Activated T-helper 17 cell treated with anti-CD3 and anti-CD28 coated beads, Interleukin-2, amount 50 U/mL, for 72 hours (primary cell): ENCODE measurements around the gene ANXA4. TPM values are rescaled to one million over a fixed set of nuclear protein-coding genes. Genes with fewer than 3 reads are reported as not detected.
"Not testable (repeated sequence)": the region's sequence is repeated elsewhere in the genome, so short reads cannot be mapped to it uniquely, and the experiment has no call there.

ENCODE experiments used
- ATAC-seq: fragments of 150-1000 bp; cut with Tn5 transposase; replicated peaks from 2 replicates; pipeline ENCODE4 v1.10.0; 2021; ENCODE audit warnings: mild to moderate bottlenecking, moderate library complexity
- H3K27ac Mint-ChIP-seq: one replicate; pipeline ENCODE4 v1.8.0; 2022; ENCODE audit warnings: mixed read lengths
- H3K27me3 Mint-ChIP-seq: one replicate; pipeline ENCODE4 v1.8.0; 2022; ENCODE audit warnings: mixed read lengths
- H3K36me3 Mint-ChIP-seq: one replicate; pipeline ENCODE4 v1.8.0; 2022; ENCODE audit warnings: low read depth, mild to moderate bottlenecking, mixed read lengths
- H3K4me1 Mint-ChIP-seq: one replicate; pipeline ENCODE4 v1.8.0; 2022; ENCODE audit warnings: mixed read lengths
- H3K4me3 Mint-ChIP-seq: one replicate; pipeline ENCODE4 v1.8.0; 2022; ENCODE audit warnings: mild to moderate bottlenecking, mixed read lengths
- H3K9me3 Mint-ChIP-seq: one replicate; pipeline ENCODE4 v1.8.0; 2022; ENCODE audit warnings: mixed read lengths
- total RNA-seq, 2 donors: library from RNA; stranded (reverse); gene quantifications; one replicate each; pipeline ENCODE4 v1.2.3, GENCODE V29; 2022

Gene ANXA4
- total RNA-seq, 2 donors from 2014 or later: 31.5 to 33.0 TPM

DNA sequence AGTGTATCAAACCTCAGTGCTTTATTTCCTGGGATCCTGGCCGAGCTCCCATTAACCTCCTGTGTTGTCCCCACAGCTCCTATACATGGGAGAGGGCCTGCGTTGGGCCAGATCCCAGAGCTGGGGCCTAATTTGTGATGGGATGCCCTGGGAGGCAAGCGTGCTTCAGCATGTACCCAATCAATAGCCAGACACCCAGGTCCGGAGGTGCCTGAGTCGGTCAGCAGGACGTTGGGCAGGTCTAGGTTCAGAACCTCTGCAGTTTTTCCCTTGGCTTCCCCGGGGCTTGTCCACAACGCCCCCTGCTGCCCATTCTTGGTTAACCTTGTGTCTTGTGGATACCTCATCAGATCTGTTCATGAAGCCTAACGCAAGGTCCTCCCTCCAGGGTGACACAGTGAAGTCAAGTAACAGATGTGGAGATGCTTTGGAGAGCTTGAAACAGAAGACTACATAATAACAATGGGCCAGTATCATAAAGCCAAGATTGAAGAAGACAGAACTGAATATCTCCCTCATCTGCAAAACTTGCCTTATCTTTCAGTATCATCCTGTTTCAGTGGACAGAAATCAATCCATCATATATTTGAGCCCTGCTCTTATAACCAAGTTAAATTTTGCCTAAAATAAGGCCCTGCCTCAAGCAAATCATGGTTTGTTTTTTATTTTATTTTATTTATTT, 27.3 kb upstream of the ANXA4 start:
- H3K27me3 Mint-ChIP-seq, H3K9me3 Mint-ChIP-seq, H3K36me3 Mint-ChIP-seq: not testable (repeated sequence)
- ATAC-seq: peak; percentile 96
- peak overlapping the region; percentile 6 for H3K27ac Mint-ChIP-seq
- peak overlapping the region; percentile 53 for H3K4me3 Mint-ChIP-seq
- peaks cover 14% of the 10 kb centered on the region for H3K4me1 Mint-ChIP-seq

DNA sequence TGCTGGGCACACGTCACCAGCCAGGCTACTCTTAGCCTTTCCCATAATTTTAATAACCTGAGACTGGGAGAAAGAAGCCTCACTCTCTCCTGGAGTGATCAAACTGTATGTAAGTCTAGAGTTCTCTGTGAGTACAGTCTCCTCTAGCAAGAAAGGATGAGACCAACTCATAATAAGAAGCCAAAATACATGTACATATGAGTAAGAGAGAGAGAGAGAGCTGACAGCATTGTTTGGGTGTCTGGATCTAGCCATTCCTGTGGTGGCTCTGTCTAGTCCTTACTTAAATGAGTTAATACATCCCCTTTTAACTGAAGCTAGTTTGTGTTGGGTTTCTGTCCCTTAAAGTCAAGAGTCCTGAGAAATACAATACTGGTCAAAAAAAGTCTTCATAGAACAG, 26.0 kb upstream of the ANXA4 start:
- Mint-ChIP-seq H3K27me3 (no peaks in the 10 kb centered on the region), H3K4me3 (no peak overlapping the region), H3K4me1 (peaks cover 14% of the 10 kb centered on the region), H3K9me3 (no peaks in the 10 kb centered on the region), H3K27ac (peak overlapping the region; percentile 25), H3K36me3 (no peaks in the 10 kb centered on the region)
- ATAC-seq: peak; percentile 70

DNA sequence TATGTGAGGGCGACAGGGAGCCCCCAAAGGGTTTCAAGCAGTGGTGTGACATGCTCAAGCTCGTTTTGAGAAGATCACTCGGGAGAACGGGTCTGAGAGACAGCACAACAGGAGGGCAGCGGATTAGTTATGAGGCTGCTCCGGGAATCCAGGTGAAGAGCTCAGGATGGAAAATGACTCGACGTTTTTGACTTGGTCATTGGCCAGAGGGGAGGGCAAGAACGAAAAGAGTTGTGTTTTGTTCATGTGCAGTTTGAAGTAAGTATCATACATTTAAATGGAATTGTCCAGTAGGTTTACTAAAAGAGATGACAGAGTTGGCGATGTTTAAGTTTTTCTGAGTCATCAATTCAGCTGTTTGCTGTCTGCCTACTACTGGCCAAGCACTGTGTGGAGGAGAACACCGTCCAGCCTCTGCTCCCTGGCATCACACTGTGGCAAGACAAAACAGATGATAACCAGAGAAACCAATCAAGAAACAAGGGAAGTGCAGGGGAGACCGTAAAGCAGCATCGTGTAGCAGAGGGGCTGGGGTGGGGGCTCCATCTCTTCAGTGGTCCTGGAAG, 25.3 kb upstream of the ANXA4 start:
- Mint-ChIP-seq H3K9me3 (no peaks in the 10 kb centered on the region), H3K27me3 (no peaks in the 10 kb centered on the region), H3K4me1 (peaks cover 14% of the 10 kb centered on the region), H3K36me3 (no peaks in the 10 kb centered on the region), H3K27ac (peak overlapping the region; percentile 25), H3K4me3 (no peak overlapping the region)
- ATAC-seq: no peak

GRCh38 chr2:69717186-69717585, 24.7 kb upstream of the ANXA4 start:
- H3K4me1 Mint-ChIP-seq: peaks cover 14% of the 10 kb centered on the region
- H3K9me3 Mint-ChIP-seq: no peaks in the 10 kb centered on the region

GRCh38 chr2:69717861-69718273, 24.1 kb upstream of the ANXA4 start:
- Mint-ChIP-seq H3K4me1 (peaks cover 14% of the 10 kb centered on the region), H3K9me3 (no peaks in the 10 kb centered on the region), H3K27ac (no peak overlapping the region), H3K27me3 (no peaks in the 10 kb centered on the region), H3K4me3 (no peak overlapping the region), H3K36me3 (no peaks in the 10 kb centered on the region)
- ATAC-seq: no peak

More at GRCh38 chr2:69717186-69717585, 24.7 kb upstream of the ANXA4 start:
- no peak for ATAC-seq
- H3K27ac Mint-ChIP-seq: no peak overlapping the region
- no peaks in the 10 kb centered on the region for H3K27me3 Mint-ChIP-seq
- no peak overlapping the region for H3K4me3 Mint-ChIP-seq
- no peaks in the 10 kb centered on the region for H3K36me3 Mint-ChIP-seq

DNA sequence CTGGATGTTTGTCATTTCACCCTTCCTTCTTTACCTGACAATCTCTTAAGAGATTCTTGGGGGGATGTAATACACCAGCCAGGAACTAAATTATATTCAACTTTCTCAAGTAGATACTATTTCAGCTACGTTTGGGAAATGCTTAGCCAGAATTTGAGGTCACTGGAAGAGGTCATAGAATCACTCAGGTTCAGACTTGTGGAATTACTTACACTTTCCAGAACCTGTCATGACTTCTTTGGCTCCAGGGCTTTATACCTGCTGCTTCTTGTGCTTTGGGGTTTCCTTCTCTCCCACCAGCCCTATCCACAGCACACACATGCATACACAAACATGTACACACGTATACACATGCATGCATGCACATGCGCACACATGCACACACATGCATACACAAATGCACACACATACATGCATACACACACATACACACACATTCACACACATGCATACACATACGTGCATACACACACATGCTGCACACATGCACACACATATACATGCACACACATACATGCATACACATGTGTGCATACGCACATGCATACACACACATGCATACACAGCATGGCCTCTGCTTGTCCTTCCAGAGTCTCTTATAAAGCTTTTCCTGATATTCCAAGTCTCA, 23.5 kb upstream of the ANXA4 start:
- Mint-ChIP-seq H3K4me3 (no peak overlapping the region), H3K4me1 (peaks cover 14% of the 10 kb centered on the region), H3K27me3 (no peaks in the 10 kb centered on the region), H3K9me3 (no peaks in the 10 kb centered on the region), H3K27ac (no peak overlapping the region), H3K36me3 (no peaks in the 10 kb centered on the region)
- ATAC-seq: no peak

- Mint-ChIP-seq H3K4me3 (no peak overlapping the region), H3K27me3 (no peaks in the 10 kb centered on the region), H3K27ac (no peak overlapping the region), H3K36me3 (no peaks in the 10 kb centered on the region), H3K4me1 (peaks cover 8% of the 10 kb centered on the region), H3K9me3 (no peaks in the 10 kb centered on the region)
- ATAC-seq: no peak
Measured at GRCh38 chr2:69720404-69720803, 21.5 kb upstream of the ANXA4 start.

- Mint-ChIP-seq H3K36me3 (no peaks in the 10 kb centered on the region), H3K27ac (no peak overlapping the region), H3K9me3 (no peaks in the 10 kb centered on the region), H3K4me1 (peaks cover 5% of the 10 kb centered on the region), H3K27me3 (no peaks in the 10 kb centered on the region), H3K4me3 (no peak overlapping the region)
- no peak for ATAC-seq
Measured at GRCh38 chr2:69721022-69721421, 20.9 kb upstream of the ANXA4 start.

DNA sequence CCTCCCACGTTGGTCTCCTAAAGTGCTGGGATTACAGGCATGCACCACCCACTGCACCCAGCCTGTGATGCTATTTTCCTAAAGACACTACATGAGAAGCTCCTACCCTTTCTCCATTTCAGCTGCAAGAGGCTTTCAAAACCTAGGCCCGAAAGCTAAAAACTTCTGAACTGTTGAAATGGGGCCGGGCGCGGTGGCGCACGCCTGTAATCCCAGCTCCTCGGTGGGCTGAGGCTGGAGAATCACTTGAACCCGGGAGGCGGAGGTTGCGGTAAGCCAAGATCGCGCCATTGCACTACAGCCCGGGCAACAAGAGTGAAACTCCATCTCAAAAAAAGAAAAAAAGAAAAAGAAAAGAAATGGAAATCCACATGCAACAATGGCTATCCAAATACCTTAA, 18.1 kb upstream of the ANXA4 start:
- Mint-ChIP-seq H3K4me3 (no peak overlapping the region), H3K4me1 (no peaks in the 10 kb centered on the region), H3K27me3 (no peaks in the 10 kb centered on the region), H3K27ac (no peak overlapping the region), H3K9me3 (no peaks in the 10 kb centered on the region), H3K36me3 (no peaks in the 10 kb centered on the region)
- ATAC-seq: no peak

DNA sequence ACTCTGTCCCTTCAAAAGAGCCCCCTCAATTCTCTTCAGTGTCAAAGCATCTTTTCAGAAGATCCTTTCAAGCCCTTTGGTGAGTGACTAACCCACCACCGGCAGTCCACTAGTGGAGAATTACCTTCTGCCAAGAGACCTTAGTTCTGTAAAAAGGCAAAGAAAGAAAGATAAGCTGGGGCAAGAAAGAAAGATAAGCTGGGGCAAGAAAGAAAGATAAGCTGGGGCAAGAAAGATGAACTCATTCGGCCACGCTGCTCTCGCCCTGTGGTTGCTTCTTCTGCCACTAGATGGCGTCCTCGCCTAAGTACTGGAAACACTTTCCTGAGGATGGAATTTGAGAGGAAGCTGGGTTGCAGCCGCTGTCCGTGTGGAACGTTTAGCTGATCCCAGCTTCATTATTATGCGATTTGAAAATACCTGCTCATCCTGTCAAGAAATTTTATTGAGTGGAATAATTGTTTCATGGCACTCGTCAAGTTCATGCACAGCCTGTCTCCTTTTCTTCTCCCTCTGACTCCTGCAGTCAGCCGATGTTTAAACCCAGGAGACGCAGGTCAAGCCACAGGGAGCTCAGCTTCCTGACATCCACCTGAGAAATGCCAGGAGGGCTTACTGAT, 17.3 kb upstream of the ANXA4 start:
- Mint-ChIP-seq H3K4me1 (no peaks in the 10 kb centered on the region), H3K27ac (no peak overlapping the region), H3K9me3 (no peaks in the 10 kb centered on the region), H3K36me3 (no peaks in the 10 kb centered on the region), H3K27me3 (no peaks in the 10 kb centered on the region), H3K4me3 (peak overlapping the region; percentile 77)
- peak; percentile 93 for ATAC-seq

DNA sequence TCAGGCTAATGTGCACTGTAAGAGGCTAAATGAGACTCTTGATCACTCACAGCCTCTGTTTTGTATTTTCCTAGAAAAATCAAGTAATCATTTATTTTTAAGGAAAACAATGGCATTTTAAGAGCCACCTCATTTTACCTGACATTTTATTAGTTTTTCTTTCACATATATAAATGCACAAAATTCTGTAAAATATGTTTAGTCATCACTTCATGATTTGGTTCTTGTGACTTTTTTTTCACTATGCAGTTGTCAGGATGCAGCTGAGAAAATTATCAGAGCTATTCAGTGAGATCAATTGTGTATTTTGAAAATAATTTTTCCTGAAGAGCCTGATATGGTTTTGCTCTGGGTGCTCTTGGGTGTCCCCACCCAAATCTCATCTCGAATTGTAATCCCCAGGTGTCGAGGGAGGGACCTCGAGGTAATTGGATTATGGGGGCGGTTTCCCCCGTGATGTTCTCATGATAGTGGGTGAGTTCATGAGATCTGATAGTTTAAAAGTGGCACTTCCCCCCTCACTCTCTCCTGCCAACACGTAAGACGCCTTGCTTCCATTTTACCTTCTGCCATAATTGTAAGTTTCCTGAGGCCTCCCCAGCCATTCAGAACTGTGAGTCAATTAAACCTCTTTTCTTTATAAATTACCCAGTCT, 16.1 kb upstream of the ANXA4 start:
- no peaks in the 10 kb centered on the region for H3K36me3 Mint-ChIP-seq
- H3K9me3 Mint-ChIP-seq: no peaks in the 10 kb centered on the region
- no peaks in the 10 kb centered on the region for H3K27me3 Mint-ChIP-seq
- no peak overlapping the region for H3K27ac Mint-ChIP-seq
- ATAC-seq: no peak
- H3K4me3 Mint-ChIP-seq: no peak overlapping the region
- no peaks in the 10 kb centered on the region for H3K4me1 Mint-ChIP-seq

GRCh38 chr2:69729266-69729665, 12.7 kb upstream of the ANXA4 start:
- no peaks in the 10 kb centered on the region for H3K4me1 Mint-ChIP-seq
- H3K36me3 Mint-ChIP-seq: no peaks in the 10 kb centered on the region
- no peak overlapping the region for H3K27ac Mint-ChIP-seq
- ATAC-seq: no peak
- H3K9me3 Mint-ChIP-seq: no peaks in the 10 kb centered on the region
- no peaks in the 10 kb centered on the region for H3K27me3 Mint-ChIP-seq
- H3K4me3 Mint-ChIP-seq: no peak overlapping the region

- H3K4me1 Mint-ChIP-seq: no peaks in the 10 kb centered on the region
- ATAC-seq: no peak
- no peaks in the 10 kb centered on the region for H3K27me3 Mint-ChIP-seq
- H3K4me3 Mint-ChIP-seq: no peak overlapping the region
- H3K36me3 Mint-ChIP-seq: no peaks in the 10 kb centered on the region
- no peaks in the 10 kb centered on the region for H3K9me3 Mint-ChIP-seq
- no peak overlapping the region for H3K27ac Mint-ChIP-seq
Measured at GRCh38 chr2:69729781-69730180, 12.2 kb upstream of the ANXA4 start.

- no peaks in the 10 kb centered on the region for H3K4me1 Mint-ChIP-seq
- ATAC-seq: no peak
- no peaks in the 10 kb centered on the region for H3K36me3 Mint-ChIP-seq
- no peaks in the 10 kb centered on the region for H3K9me3 Mint-ChIP-seq
- H3K27ac Mint-ChIP-seq: no peak overlapping the region
- H3K4me3 Mint-ChIP-seq: no peak overlapping the region
- no peaks in the 10 kb centered on the region for H3K27me3 Mint-ChIP-seq
Measured at GRCh38 chr2:69731147-69731970, 10.6 kb upstream of the ANXA4 start.
